Gastrocnemius medialis (tissue), 4 donors: Measurements from ENCODE around the gene PHTF2. TPM values are rescaled to one million over a fixed set of nuclear protein-coding genes. Genes with fewer than 3 reads are reported as not detected.

ENCODE experiments used
- ATAC-seq, 2 donors: fragments of 150-250 bp; one replicate each; pipeline ENCODE4 v1.9.1; 2016
- DNase-seq, 2 donors: peaks; one replicate each; pipeline ENCODE4 v3.0.0-alpha.2; 2019
- H3K27ac ChIP-seq, 4 donors: fragments of 200-600 bp; sonication (generic); 1 replicate in 1 of 4; 2 replicates in 3 of 4; pipeline ENCODE4 v1.5.1; 2016 to 2018; ENCODE audit warnings: mild to moderate bottlenecking in 2 of 4, moderate library complexity in 1 of 4
- H3K27me3 ChIP-seq, 3 donors: fragments of 200-600 bp; sonication (generic) in 2 of 3; 1 replicate in 1 of 3; 2 replicates in 2 of 3; pipeline versions ENCODE4 v1.5.1 to v1.6.0; 2016 to 2019; ENCODE audit warnings: mild to moderate bottlenecking in 1 of 3, moderate library complexity in 1 of 3
- H3K36me3 ChIP-seq, 2 donors: fragments of 200-600 bp; sonication (generic) in 1 of 2; one replicate each; pipeline ENCODE4 v1.5.1; 2017 to 2018
- H3K4me1 ChIP-seq, 2 donors: fragments of 200-600 bp; sonication (generic) in 1 of 2; one replicate each; pipeline ENCODE4 v1.5.1; 2016 to 2017; ENCODE audit warnings: mild to moderate bottlenecking in 2 of 2
- H3K4me3 ChIP-seq, 4 donors: fragments of 200-600 bp; sonication (generic) in 3 of 4; 1 replicate in 1 of 4; 2 replicates in 3 of 4; pipeline ENCODE4 v1.5.1; 2016 to 2019; ENCODE audit warnings: mild to moderate bottlenecking in 2 of 4
- H3K9me3 ChIP-seq, 3 donors: fragments of 200-600 bp; sonication (generic) in 2 of 3; 1 replicate in 1 of 3; 2 replicates in 2 of 3; pipeline ENCODE4 v1.5.1; 2016 to 2019
- CTCF ChIP-seq, 5 experiments: fragments of 450-650 bp in 3 of 5; fragments of 200-600 bp in 2 of 5; sonication (generic) in 2 of 5; IDR thresholded peaks in 4 of 5; conservative IDR thresholded peaks in 1 of 5; 1 replicate in 4 of 5; 2 replicates in 1 of 5; pipeline ENCODE4 v1.5.1; 2016 to 2019; ENCODE audit warnings: antibody characterized with exemption in 5 of 5, mild to moderate bottlenecking in 3 of 5, moderate library complexity in 3 of 5
- POLR2A ChIP-seq, 2 donors: fragments of 450-650 bp; IDR thresholded peaks; one replicate each; pipeline ENCODE4 v1.6.1; 2017; ENCODE audit warnings: antibody characterized with exemption in 2 of 2, mild to moderate bottlenecking in 2 of 2, moderate library complexity in 2 of 2
- in situ Hi-C, 4 donors: fragments of 200-750 bp; cut with MboI; loops; one replicate each; pipeline versions ENCODE4 v1.15.0 to v1.8.0; 2017; ENCODE audit warnings: low sequenced_read_pairs in 4 of 4
- intact Hi-C: fragments of 100-400 bp; cut with DNase I; formaldehyde crosslinking; loops from one replicate; pipeline ENCODE4 v1.15.1; 2023; ENCODE audit warnings: low total_unique reads
- total RNA-seq, 4 donors: library from RNA; depleted of rRNA; stranded (reverse); fragments of >200 nt; gene quantifications; one replicate each; pipeline versions ENCODE4 v1.1.0 to v1.2.3, GENCODE V29; 2016

The PHTF2 gene
- total RNA-seq, 4 donors from 2014 or later, result 81.2 to 163 (median 108) TPM

GRCh38 chr7:78006063-78006755 is 207.6 kb downstream of the PHTF2 start:
- intact Hi-C loops (no loop called here), in situ Hi-C loops (no loop called here)
- Histone ChIP-seq H3K9me3 (no peaks in the 10 kb centered on the region), H3K27ac (no peak overlapping the region), H3K4me1 (no peaks in the 10 kb centered on the region), H3K4me3 (no peak overlapping the region), H3K27me3 (no peaks in the 10 kb centered on the region), H3K36me3 (no peaks in the 10 kb centered on the region)
- TF ChIP-seq CTCF (IDR thresholded peaks at IDR 0.05 in 4 of 5, conservative IDR thresholded peaks at IDR 0.05 in 1 of 5) (no peak), POLR2A (IDR thresholded peaks at IDR 0.05) (no peak)
- no peak for DNase-seq
- ATAC-seq, result no peak

Other genes starting within 250 kb of the PHTF2 start
- gene RSBN1L, start 102.3 kb upstream of the PHTF2 start, total RNA-seq, result 10 to 100 TPM in 1 of 4 donors, 1 to 10 TPM in 3; 5.1 to 11.7 (median 8.7) TPM
- gene TMEM60, start 339 bp upstream of the PHTF2 start, total RNA-seq, result 10 to 100 TPM in 3 of 4 donors, 1 to 10 TPM in 1; 7.0 to 26.9 (median 13.3) TPM